ENCODE measurements around the gene GPX4.
"Not testable (repeated sequence)": the region's sequence is repeated elsewhere in the genome, so short reads cannot be mapped to it uniquely, and the experiment has no call there.

The GPX4 gene

DNA sequence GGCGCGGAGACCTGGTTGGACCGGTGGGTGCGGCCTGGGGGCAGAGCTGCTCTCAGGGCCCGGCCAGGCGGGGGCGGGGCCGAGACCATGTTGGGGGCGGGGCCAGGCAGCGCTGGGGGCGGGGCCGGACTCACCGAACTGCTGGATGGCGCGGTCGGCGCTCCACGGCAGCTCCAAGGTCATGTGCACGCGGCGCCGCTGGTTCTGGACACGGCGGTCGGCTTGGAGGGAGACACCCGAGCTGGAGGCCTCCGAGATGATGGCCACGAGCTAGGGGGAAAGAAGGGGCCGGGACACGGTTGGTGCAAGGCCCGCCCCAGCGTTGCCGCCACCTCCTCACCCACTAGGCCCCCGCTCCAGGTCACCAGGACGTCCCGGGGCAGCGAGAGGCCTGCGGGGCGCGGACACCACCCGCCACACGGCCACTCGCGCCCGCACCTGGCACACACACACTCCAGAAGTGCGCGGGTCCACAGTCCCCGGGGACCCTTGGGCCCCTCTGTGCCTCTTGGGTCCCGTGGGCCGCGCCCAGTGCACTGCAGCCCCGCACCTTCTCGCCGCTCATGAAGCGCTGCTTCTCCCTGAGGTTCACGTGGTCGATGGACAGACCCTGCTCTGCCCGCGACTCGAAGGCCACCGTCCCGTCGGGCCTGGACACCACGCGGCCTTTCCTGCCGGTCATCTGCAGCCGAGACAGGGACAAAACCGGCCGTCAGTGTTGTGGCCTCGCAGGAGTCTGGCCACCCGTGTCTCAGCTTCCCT, 8.7 kb downstream of the GPX4 start:
- TF ChIP-seq, protein P1, sequence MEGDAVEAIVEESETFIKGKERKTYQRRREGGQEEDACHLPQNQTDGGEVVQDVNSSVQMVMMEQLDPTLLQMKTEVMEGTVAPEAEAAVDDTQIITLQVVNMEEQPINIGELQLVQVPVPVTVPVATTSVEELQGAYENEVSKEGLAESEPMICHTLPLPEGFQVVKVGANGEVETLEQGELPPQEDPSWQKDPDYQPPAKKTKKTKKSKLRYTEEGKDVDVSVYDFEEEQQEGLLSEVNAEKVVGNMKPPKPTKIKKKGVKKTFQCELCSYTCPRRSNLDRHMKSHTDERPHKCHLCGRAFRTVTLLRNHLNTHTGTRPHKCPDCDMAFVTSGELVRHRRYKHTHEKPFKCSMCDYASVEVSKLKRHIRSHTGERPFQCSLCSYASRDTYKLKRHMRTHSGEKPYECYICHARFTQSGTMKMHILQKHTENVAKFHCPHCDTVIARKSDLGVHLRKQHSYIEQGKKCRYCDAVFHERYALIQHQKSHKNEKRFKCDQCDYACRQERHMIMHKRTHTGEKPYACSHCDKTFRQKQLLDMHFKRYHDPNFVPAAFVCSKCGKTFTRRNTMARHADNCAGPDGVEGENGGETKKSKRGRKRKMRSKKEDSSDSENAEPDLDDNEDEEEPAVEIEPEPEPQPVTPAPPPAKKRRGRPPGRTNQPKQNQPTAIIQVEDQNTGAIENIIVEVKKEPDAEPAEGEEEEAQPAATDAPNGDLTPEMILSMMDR (IDR thresholded peaks at IDR 0.05; ENCODE audit: low read depth, low read length): no peak
- DNase-seq (ENCODE audit: extremely low read depth, low read depth): no peak

DNA sequence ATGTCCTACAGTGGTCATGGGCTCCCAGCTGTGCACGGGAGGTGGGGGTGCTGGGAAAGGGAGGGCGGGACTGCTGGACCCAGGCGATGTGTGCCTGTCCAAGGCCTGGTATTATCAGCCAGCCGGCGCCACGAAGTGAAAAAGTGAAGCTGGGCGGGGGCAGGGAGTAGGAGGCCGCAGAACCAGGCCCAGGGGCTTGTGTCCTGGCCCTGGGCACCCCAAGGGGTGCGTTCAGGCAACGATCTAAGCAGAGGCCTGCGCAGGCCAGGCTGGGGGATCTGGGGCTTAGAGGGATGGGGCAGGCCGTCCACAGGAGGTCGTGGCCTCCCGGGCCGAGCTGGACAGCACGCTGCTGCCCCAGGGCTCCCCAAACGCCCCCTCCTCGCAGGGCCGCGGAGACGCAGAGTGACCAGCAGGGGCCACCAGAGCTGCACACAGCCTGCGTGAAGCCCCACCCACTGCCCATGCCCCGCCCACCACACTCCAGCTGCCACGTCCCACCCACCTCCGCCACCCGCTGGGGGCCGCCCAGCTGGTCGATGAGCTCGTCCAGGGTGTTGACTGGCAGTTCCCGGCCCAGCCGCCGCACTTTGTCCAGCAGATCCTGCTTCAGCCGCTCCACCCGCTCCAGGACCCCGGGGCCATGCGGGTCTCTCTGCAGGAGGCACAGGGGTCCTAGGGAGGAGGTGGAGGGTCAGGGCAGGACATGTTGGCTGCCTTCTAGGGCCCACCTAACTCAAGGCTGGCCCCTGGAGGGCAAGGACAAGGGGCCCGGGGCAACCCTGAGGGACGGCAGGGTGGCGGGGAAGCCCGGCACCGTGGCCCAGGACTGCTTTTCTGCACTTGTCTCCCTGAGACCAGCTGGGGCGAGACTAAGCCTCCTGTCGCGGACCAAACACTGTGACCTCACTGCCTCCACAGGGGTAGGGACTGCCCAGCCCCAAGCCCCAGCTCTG, 9.5 kb downstream of the GPX4 start:
- TF ChIP-seq, protein P1 (IDR thresholded peaks at IDR 0.05; ENCODE audit: low read depth, low read length): peak; percentile 82
- DNase-seq (ENCODE audit: extremely low read depth, low read depth): peak; percentile 84

DNA sequence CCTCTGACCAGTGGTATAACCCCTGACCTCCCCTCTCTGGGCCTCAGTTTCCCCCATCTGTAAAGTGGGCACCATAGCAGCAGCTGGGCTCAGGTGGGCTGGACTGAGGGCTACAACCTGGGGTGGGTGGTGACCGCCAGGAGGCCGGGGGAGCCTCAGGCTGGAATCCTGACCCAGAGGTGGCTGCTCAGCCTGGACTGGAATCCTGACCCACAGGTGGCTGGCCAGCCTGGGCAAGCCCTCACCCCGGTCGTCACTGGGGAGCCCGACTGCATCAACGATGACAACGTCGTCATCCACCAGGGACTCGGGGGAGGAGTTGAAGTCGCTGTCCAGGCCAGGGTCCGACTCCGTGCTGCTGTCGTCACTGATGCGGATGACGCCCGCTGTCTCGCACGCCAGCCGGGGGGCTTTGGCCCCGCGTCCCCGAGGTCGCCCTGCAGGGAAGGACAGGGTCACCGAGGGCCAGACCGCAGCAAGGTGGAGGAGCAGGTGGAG, 10.2 kb downstream of the GPX4 start:
- TF ChIP-seq, protein P1 (IDR thresholded peaks at IDR 0.05; ENCODE audit: low read depth, low read length): no peak
- DNase-seq (ENCODE audit: extremely low read depth, low read depth): no peak

DNA sequence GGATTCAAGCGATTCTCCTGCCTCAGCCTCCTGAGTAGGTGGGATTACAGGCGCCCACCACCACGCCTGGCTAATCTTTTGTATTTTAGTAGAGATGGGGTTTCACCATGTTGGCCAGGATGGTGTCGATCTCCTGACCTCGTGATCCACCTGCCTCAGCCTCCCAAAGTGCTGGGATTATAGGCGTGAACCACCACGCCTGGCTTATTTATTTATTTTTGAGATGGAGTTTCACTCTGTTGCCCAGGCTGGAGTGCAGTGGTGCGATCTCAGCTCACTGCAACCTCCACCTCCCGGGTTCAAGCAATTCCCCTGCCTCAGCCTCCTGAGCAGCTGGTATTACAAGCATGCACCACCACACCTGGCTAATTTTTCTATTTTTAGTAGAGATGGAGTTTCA, 10.9 kb downstream of the GPX4 start:
- DNase-seq (ENCODE audit: extremely low read depth, low read depth): not testable (repeated sequence)

DNA sequence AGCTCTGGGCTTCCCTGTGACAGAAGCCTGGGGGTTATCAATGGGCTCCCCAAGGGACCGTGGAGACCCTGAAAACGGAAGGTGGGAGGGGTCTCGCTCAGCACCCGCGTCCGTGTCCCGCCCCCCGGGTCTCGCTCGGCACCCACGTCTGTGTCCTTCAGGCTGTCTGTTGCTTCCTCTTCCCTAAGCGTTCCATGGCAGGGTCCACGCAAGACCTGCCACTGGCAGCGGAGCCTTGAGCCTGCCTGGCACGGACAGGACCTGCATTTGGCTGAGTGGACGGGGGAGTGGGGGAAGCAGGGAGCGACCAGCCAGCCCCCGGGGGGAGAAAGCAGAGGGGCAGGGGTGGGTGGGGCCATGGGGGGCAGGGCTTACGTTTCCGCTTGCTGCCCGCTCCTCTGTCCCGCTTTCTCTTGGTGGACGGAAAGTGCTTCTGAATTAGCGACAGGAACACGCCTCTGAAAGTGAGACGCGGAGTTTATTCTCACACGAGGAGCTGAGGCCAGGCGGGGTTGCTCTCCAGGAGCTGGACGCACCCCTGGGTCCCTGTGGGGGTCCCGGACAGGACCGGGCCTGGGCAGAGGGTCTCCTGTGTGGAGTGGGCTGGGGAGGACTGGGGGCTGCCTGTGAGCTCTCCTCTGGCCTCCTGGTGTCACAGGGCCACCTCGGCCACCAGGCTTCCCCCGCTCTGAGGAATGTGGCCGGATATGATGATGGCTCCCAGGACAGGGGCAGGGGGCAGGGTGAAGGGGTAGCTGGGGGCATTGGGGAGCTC, 12.0 kb downstream of the GPX4 start:
- DNase-seq (ENCODE audit: extremely low read depth, low read depth): no peak
- TF ChIP-seq, protein P1 (IDR thresholded peaks at IDR 0.05; ENCODE audit: low read depth, low read length): no peak

DNA sequence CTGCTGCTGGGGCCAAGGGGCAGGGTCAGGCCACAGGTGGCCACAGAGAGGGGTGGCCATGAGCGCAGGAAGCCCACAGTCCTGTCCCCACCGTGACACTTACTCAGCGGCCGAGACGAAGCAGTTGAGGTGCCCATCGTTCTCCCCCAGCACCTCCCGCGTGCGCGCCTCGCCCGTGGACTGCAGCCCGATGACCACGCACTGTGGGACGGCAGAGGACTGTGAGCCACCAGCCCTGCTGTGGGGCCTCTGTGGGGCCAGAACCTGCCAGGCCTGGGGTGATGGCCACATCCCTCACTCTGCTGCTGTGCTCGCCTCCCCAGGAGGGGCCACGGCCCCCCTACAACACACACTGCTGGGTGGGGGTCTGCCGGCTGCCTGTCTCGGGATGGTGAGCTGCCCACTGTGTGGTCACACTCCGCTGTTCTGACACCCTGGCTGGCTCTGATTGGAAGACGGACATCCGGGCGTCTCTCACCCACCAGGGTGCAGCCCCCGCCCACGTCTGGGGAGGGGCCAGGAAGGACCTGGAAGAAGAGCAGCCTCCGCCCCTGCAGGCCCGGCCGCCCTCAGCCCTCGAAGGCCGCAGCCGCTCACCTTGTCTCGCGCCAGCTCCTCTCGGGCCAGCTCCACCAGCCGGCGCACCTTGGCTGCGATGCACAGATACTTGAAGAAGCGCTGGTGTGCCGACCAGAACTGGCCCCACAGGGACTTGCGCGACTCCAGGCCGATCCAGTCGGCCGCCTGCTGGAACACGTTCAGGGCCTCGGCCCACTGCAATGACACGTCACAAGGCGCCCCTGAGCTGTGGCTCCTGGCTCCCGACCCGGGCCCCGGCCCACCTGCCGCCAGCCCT, 13.2 kb downstream of the GPX4 start:
- TF ChIP-seq, protein P1 (IDR thresholded peaks at IDR 0.05; ENCODE audit: low read depth, low read length): no peak

More for the DNA sequence above, 13.2 kb downstream of the GPX4 start:
- DNase-seq (ENCODE audit: extremely low read depth, low read depth): no peak
